ENCODE results near the gene KCNJ2.

Gene KCNJ2

GRCh38 chr17:70153210-70153609, 16.1 kb upstream of the KCNJ2 start:
- no peak for DNase-seq (ENCODE audit: low read depth)
- H3K4me3 ChIP-seq (ENCODE audit: control insufficient read depth, low read depth, low read length), result no peak overlapping the region
- no peak for TF ChIP-seq CTCF (conservative IDR thresholded peaks at IDR 0.05; ENCODE audit: control insufficient read depth, insufficient read depth, low read depth, low read length)

- H3K4me3 ChIP-seq (ENCODE audit: control insufficient read depth, low read depth, low read length), result no peak overlapping the region
- TF ChIP-seq CTCF (conservative IDR thresholded peaks at IDR 0.05; ENCODE audit: control insufficient read depth, insufficient read depth, low read depth, low read length), result no peak
- DNase-seq (ENCODE audit: low read depth), result no peak
Measured at GRCh38 chr17:70157151-70157550, 12.2 kb upstream of the KCNJ2 start.

- no peak for TF ChIP-seq CTCF (conservative IDR thresholded peaks at IDR 0.05; ENCODE audit: control insufficient read depth, insufficient read depth, low read depth, low read length)
Measured at GRCh38 chr17:70158180-70158579, 11.2 kb upstream of the KCNJ2 start.

GRCh38 chr17:70158591-70158990, 10.7 kb upstream of the KCNJ2 start:
- H3K4me3 ChIP-seq (ENCODE audit: control insufficient read depth, low read depth, low read length), result no peak overlapping the region
- TF ChIP-seq CTCF (conservative IDR thresholded peaks at IDR 0.05; ENCODE audit: control insufficient read depth, insufficient read depth, low read depth, low read length), result no peak
- no peak for DNase-seq (ENCODE audit: low read depth)

More at GRCh38 chr17:70158180-70158579, 11.2 kb upstream of the KCNJ2 start:
- DNase-seq (ENCODE audit: low read depth), result no peak
- no peak overlapping the region for H3K4me3 ChIP-seq (ENCODE audit: control insufficient read depth, low read depth, low read length)

- TF ChIP-seq CTCF (conservative IDR thresholded peaks at IDR 0.05; ENCODE audit: control insufficient read depth, insufficient read depth, low read depth, low read length), result no peak
- DNase-seq (ENCODE audit: low read depth), result no peak
- no peak overlapping the region for H3K4me3 ChIP-seq (ENCODE audit: control insufficient read depth, low read depth, low read length)
Measured at GRCh38 chr17:70159980-70160379, 9.4 kb upstream of the KCNJ2 start.

GRCh38 chr17:70161519-70161918, 7.8 kb upstream of the KCNJ2 start:
- no peak for TF ChIP-seq CTCF (conservative IDR thresholded peaks at IDR 0.05; ENCODE audit: control insufficient read depth, insufficient read depth, low read depth, low read length)
- no peak for DNase-seq (ENCODE audit: low read depth)

GRCh38 chr17:70165383-70165782, 3.9 kb upstream of the KCNJ2 start:
- no peak for TF ChIP-seq CTCF (conservative IDR thresholded peaks at IDR 0.05; ENCODE audit: control insufficient read depth, insufficient read depth, low read depth, low read length)
- no peak overlapping the region for H3K4me3 ChIP-seq (ENCODE audit: control insufficient read depth, low read depth, low read length)
- DNase-seq (ENCODE audit: low read depth), result no peak

More at GRCh38 chr17:70161519-70161918, 7.8 kb upstream of the KCNJ2 start:
- H3K4me3 ChIP-seq (ENCODE audit: control insufficient read depth, low read depth, low read length), result no peak overlapping the region
